ENCODE data around the gene FOLR3.

The FOLR3 gene

GRCh38 chr11:72112143-72112977 lies 23.2 kb upstream of the FOLR3 start, which contains the start of gene ANAPC15:
TSS of gene ANAPC15 (minus strand) at chr11:72112695. CDS start at chr11:72111276, 1,419 bp downstream.
- ChIA-PET POLR2A (interaction anchor here (1.0 kb wide), 1 partner anchor 26 kb away, joined by 3 read pairs; no protein-coding TSS in a partner anchor), CTCF (interaction anchor here (1.0 to 2.5 kb wide), 6 partner anchors 13 to 135 kb away, joined by 3 to 12 read pairs (median 6); no protein-coding TSS in a partner anchor)
- no peak for TF ChIP-seq CTCF (IDR thresholded peaks at IDR 0.05; ENCODE audit: control extremely low read depth, extremely low read depth, low read depth, missing control alignments)
- DNase-seq (ENCODE audit: extremely low spot score): peak; percentile 91

GRCh38 chr11:72112978-72113808 lies 22.3 kb upstream of the FOLR3 start:
- no peak for DNase-seq (ENCODE audit: extremely low spot score)
- CTCF ChIA-PET: interaction anchor here (1.0 to 2.5 kb wide), 6 partner anchors 12 to 136 kb away, joined by 3 to 12 read pairs (median 6); no protein-coding TSS in a partner anchor
- POLR2A ChIA-PET: interaction anchor here (1.0 kb wide), 1 partner anchor 27 kb away, joined by 3 read pairs; no protein-coding TSS in a partner anchor
- no peak for TF ChIP-seq CTCF (IDR thresholded peaks at IDR 0.05; ENCODE audit: control extremely low read depth, extremely low read depth, low read depth, missing control alignments)

- CTCF ChIA-PET: interaction anchor here (1.2 kb wide), 1 partner anchor 11 kb away, joined by 4 read pairs; no protein-coding TSS in a partner anchor
- no peak for TF ChIP-seq CTCF (IDR thresholded peaks at IDR 0.05; ENCODE audit: control extremely low read depth, extremely low read depth, low read depth, missing control alignments)
- DNase-seq (ENCODE audit: extremely low spot score): no peak
- POLR2A ChIA-PET: no interaction called here
Observed at GRCh38 chr11:72114570-72114969, 21.0 kb upstream of the FOLR3 start.

- no peak for TF ChIP-seq CTCF (IDR thresholded peaks at IDR 0.05; ENCODE audit: control extremely low read depth, extremely low read depth, low read depth, missing control alignments)
- no peak for DNase-seq (ENCODE audit: extremely low spot score)
- CTCF ChIA-PET: interaction anchor here (1.1 to 1.2 kb wide), 2 partner anchors 9 to 91 kb away, joined by 4 read pairs; no protein-coding TSS in a partner anchor
- POLR2A ChIA-PET: no interaction called here
Observed at GRCh38 chr11:72116019-72116755, 19.3 kb upstream of the FOLR3 start.

- ChIA-PET POLR2A (no interaction called here), CTCF (interaction anchor here (1.9 kb wide), 1 partner anchor 25 kb away, joined by 7 read pairs; no protein-coding TSS in a partner anchor)
Observed at GRCh38 chr11:72119198-72119597, 16.3 kb upstream of the FOLR3 start.

More at GRCh38 chr11:72119198-72119597, 16.3 kb upstream of the FOLR3 start:
- no peak for DNase-seq (ENCODE audit: extremely low spot score)
- no peak for TF ChIP-seq CTCF (IDR thresholded peaks at IDR 0.05; ENCODE audit: control extremely low read depth, extremely low read depth, low read depth, missing control alignments)
